ENCODE data around the gene MB21D2.

DNA sequence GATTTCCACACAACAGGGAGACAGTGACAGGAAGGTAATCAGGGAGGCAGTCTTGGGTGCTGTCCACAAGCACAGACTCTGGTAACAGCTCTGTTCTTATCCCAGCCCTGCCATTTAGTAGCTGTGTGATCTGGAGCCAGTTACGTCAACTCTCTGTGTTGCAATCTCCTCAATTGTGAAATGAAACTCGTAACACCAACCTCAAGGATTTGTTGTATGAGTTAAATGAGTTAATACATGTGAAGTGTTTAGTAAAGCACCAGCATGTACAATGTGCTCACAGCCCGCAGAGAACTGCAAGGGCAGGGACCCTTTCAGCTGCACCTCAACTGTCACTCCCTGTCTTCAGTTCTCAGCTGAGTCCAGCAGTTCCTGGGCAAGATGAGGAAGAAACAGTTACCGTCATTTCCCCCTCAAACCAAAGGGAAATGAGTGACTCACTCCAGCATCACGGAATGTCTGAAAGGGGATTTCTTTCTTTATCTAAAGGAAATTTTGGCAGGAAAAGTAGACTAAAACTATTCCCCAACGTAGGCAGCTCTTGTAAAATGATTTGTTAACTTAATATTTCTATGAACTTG, 39.9 kb upstream of the MB21D2 start:
- TF ChIP-seq FOXK2 (IDR thresholded peaks at IDR 0.05) (no peak), HDGF (IDR thresholded peaks at IDR 0.05; ENCODE audit: borderline replicate concordance) (no peak), SP1 (IDR thresholded peaks at IDR 0.05) (no peak)
